HT-29 (cell line): Measurements from ENCODE around the gene SLC6A9. TPM values are rescaled to one million over a fixed set of nuclear protein-coding genes. Genes with fewer than 3 reads are reported as not detected.

ENCODE experiments used
- DNase-seq: peaks from one replicate; pipeline ENCODE4 v3.0.0-alpha.2; 2015; ENCODE audit warnings: low spot score
- total RNA-seq: library from RNA; depleted of rRNA; stranded (reverse); fragments of >200 nt; shearing (Covaris generic); gene quantifications from 2 replicates; pipeline ENCODE4 v1.2.3, GENCODE V29; 2014

The SLC6A9 gene
- total RNA-seq, 1 experiment from 2014 or later = 1.0 TPM

GRCh38 chr1:43971336-43971980, 59.8 kb downstream of the SLC6A9 start:
- no peak for DNase-seq

DNA sequence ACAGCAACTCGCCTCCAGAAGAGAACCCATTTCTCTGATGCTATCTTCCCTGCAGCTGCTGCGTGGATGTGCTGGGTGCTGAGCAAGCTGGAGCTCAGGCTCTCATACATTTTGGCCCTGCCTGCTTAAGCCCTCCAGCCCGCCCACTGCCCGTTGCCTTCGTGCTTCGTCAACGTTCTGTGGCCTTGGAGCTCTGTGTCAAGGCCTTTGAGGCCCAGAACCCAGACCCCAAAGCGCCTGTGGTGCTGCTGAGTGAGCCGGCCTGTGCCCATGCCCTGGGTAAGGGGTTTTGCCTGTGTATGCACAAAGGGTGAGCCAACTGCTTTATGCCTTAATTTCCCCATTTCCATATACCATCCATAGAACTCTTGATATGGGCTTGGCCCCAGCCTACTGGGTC, 60.4 kb downstream of the SLC6A9 start:
- no peak for DNase-seq

DNA sequence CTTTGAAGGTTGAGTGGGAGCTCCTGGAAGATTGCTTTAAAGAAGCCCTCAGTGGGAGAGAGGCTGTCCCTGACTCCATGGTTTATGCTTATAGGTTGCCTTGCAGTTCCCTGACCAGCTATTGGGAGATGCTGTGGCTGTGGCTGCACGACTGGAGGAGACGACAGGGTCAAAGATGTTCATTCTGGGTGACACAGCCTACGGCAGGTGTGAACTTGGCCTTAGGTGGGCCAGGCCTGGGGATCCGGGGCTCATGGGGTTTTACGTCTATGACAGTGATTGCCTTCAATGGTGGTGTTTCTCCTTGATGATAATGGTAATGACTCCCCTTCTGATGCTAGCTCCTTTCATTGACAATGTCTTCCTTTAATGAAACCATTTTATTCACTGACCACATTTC, 60.8 kb downstream of the SLC6A9 start:
- DNase-seq = peak; percentile 5

DNA sequence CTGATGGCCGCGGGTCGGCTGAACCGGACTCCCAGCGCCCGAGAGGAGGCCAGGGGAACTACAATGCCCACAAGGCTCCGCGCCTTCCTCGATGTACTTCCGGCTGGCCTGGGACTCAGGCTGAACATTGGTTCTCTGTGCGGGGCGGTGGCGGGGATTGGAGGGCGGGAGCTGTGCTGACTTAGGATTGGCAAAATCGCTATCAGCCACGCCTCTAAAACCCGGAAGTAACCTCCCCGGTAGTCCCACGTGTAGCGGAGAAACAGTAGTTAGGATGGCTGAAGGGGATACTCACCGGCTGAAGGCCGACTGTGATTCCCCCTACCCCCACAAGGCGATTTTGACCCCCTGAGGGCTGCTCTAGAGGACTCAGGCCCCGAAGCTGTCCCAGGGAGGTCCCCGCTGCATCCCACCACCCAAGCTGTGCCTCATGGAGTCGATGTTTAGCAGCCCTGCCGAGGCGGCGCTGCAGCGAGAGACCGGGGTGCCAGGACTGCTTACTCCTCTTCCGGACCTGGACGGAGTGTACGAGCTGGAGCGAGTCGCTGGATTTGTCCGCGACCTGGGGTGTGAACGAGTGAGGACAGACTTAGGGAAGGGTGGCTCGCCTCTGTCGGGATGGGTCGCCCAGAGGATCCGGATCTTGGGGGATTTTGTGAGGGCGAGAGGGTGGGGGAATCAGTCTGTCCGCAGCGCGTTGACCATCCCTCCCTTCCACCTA, 61.4 kb downstream of the SLC6A9 start, which contains the start of gene DPH2:
Gene DPH2, plus strand, starts transcription at position 265 of the 721 bp plus-strand sequence. Its CDS starts 166 bp downstream, at position 431.
- DNase-seq = peak; percentile 97

DNA sequence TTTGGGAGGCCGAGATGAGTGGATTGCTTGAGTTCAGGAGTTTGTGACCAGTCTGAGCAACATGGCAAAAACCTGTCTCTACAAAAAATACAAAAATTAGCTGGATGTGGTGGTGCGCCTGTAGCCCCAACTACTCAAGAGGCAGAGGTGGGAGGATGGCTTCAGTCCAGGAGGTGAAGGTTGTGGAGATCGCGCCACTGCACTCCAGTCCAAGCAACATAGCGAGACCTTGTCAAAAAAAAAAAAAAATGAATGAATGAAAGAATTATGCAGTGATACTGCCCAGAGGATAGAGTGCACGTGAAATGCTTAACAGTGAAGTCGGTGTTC, 61.9 kb downstream of the SLC6A9 start:
- DNase-seq = no peak

- peak; percentile 55 for DNase-seq
Observed at GRCh38 chr1:43968348-43968948, 62.8 kb downstream of the SLC6A9 start.

- no peak for DNase-seq
Observed at GRCh38 chr1:43965316-43965715, 65.9 kb downstream of the SLC6A9 start.

GRCh38 chr1:43963890-43964289, 67.4 kb downstream of the SLC6A9 start:
- no peak for DNase-seq

DNA sequence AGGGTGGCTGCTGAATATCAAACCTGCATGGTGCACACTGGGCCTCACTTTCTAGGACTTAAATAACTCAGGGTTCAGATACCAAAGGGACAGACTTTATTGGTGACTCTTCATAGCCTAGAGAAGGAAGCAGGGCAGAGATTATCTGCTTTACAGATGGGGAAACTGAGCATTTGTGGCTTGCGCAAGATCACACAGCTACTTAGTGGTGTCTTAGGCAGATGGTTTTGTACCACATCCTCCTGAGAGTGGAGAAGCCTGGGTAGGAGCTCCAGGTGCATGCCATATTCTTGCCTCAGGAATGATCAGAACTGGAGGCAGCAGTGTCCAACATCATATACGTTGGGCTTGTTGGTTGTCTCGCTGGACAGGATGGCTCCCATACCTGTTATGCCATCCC, 68.3 kb downstream of the SLC6A9 start:
- DNase-seq = no peak

- DNase-seq = no peak
Observed at GRCh38 chr1:43962324-43962723, 68.9 kb downstream of the SLC6A9 start.

DNA sequence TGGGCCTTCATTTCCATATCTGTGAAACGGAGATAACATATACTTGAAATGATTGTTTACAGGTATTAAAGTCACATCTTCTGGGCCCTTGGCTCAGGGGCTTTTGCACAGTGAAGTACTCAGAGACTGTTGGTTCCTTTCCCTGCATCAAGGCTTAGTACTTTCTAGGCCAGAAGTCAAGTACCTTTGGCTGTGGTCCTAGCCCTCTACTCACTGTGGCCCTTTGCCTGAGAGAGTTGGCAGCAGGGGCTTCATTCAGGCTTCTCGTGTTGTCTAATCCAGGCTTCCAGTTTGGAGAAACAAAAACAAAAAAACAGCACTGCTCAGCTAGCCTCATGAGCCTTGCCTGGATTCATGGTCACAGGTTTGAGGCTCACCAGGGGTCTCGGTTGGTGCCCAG, 69.6 kb downstream of the SLC6A9 start:
- DNase-seq = no peak

- no peak for DNase-seq
Observed at GRCh38 chr1:43960798-43961197, 70.5 kb downstream of the SLC6A9 start.

DNA sequence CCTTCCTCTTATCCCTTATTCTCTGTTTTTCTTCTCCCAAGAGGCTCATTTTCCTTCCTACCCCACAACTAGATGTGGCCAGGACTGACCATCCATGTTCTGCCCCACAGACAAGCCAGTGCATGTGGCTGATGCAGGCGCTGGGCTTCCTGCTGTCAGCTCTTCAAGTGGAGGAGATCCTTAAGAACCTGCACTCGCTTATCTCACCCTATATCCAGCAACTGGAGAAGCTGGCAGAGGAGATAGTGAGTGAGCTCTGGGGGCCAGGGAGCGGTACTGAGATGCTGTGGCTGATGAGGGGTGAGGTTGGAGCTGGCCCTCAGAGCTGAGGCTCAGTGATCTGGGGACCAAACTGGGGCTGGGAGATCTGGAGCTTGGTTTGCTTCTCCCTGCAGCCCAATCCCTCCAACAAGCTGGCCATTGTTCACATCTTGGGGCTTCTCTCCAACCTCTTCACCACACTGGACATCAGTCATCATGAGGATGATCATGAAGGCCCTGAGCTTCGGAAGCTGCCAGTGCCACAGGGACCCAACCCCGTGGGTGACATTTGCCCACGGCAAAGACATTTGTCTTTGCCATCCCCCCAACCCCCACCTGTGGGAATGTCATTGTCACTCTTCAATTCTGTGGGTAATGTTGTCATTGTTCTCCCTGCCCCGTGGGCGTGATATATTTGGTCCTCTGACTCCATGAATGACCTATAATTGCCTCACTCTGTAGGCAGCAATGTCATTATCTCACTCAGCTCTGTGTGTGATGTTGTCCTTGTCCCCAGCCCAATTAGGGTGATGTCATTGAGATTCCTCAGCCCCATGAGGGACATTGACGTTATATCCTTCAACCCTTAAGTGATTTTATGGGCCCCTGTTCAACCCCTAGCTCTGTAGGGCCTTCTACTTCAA, 72.7 kb downstream of the SLC6A9 start:
- DNase-seq = no peak

DNA sequence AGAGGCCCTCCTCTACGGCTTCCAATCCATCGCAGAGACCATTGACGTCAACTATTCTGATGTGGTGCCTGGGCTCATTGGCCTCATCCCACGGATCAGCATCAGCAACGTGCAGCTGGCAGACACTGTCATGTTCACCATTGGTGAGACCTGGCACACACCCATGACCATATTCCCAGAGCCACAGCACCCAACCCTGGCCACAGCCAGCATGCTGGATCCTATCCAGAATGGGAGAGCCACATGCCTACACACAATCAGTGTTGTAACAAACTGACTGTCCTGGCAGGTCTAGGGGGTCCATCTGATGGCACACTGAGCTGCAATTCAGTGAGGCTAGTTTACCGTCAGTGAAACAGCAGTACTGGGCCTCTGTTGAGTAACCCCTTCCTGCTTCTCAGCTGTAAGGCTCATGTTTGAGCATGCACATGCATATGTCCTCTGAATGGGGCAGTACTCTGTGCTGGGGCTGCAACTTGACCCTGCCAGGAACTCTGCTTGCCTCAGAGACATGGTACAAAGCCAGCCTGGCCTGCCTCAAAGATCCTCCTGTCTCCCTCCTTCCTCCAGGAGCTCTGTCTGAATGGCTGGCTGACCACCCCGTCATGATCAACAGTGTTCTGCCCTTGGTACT, 73.7 kb downstream of the SLC6A9 start:
- no peak for DNase-seq

- DNase-seq = no peak
Observed at GRCh38 chr1:43956234-43956633, 75.0 kb downstream of the SLC6A9 start.

- no peak for DNase-seq
Observed at GRCh38 chr1:43954036-43954435, 77.2 kb downstream of the SLC6A9 start.

DNA sequence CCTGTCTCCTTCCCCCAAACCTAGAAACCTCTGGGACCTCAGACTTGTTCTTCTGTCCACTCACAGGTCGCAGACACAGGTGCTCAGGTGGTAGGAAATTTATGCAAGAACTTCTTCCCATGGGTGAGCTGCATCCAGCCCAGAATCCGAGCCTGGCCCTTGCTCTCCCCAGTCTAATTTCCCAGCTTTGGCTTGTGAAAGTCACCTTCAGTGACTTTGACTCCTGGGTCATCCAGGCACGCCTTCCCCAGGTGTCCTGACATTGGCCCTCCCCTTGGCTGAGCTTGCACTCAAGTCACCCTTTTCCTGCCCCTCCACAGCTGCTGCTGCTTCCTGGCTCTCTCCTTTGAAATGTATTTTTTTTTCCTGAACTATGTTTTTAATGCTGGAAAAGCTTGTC, 77.9 kb downstream of the SLC6A9 start:
- DNase-seq = no peak

DNA sequence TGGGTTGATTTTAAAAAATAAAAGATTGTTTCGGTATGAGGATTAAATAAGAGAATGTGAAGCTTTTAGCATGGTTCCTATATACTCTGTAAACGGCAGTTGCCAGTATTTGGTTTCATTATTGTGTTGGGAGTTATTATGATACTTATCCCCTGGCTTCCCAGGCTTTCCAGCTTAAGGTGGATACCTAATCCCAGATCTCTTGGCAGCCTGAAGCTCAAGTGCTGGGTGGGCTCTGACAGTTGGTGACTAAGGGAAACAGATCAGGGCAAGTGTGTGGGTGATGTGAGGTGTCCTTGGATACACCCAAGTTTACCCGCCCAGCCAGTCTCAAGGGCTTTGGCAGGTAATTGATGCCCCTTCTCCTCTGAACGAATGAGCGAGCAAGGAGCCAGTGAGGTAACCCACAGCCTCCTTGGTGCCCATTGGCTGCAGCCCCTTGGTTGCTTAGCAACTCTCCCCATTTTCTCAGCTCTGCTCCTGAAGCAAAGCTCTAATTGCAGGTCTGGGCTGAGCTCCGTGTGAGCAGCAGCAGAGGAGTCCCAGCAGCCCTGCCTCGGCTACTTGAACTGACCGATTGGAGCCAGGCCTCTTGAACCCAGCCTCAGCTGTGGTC, 78.4 kb downstream of the SLC6A9 start:
- no peak for DNase-seq

DNA sequence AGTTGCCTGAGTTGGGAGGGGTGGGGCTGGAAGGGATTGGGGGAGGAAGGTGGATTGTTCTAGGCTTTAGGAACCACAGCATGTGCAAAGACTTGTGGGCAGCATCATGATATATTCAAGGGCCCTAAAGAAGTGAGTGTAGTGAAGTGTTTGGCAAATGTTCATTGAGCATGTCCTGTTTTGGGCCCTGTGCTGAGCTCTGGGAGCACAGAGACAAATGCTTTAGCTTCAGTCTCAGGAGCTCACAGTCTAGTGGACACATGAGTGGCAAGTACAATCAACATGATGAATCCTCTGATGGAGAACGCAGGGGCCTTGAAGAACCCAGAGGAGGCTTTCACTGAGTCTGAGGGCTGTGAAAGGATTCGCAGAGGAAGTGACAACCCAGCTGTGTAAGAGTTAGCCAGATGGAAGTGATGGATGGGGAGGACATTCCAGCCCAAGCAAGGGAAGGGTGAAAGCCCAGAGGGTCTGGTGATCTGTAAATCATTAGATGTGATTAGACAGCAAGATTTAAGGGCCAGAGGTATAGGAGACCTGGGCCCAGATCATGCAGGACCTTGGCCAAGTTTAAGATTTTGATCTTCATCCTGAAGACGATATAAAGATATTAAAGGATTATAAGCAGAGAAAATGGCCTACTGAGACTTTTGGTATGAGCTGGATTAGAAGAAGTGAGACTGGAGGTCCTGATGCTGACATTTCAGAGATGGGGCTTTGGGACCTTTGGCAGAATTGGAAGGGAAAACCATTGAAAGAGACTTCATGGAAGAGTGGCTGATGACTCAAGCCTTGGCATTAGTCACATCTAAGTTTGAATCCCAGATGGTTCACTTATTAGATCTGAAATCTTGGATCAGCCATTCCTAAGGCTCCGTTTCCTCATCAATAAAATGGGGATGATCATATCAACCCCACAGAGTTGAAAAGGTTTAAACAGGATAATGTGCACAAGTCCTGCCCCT, 80.0 kb downstream of the SLC6A9 start:
- DNase-seq = no peak

GRCh38 chr1:43949678-43950077, 81.6 kb downstream of the SLC6A9 start:
- no peak for DNase-seq
